Stimulated activated CD4-positive, alpha-beta T cell treated with anti-CD3 and anti-CD28 coated beads, Interleukin-4, amount 100 ng/mL, for 1 hour (primary cell): ENCODE results near the gene ZNF689.
"Not testable (repeated sequence)": the region's sequence is repeated elsewhere in the genome, so short reads cannot be mapped to it uniquely, and the experiment has no call there.

Experiments
- DNase-seq: peaks from one replicate; pipeline ENCODE4 v3.0.0-alpha.2; 2020

Gene ZNF689

DNA sequence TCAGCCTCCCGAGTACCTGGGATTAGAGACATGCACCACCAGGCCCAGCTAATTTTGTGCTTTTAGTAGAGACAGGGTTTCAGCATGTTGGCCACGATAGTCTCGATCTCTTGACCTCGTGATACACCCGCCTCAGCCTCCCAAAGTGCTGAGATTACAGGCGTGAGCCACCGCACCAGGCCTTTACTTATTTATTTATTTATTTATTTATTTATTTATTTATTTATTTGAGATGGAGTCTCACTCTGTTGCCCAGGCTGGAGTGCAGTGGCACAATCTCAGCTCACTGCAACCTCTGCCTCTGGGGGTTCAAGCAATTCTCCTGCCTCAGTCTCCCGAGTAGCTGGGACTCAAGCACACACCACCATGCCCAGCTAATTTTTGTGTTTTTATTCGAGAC lies 19.3 kb downstream of the ZNF689 start:
- not testable (repeated sequence) for DNase-seq

DNA sequence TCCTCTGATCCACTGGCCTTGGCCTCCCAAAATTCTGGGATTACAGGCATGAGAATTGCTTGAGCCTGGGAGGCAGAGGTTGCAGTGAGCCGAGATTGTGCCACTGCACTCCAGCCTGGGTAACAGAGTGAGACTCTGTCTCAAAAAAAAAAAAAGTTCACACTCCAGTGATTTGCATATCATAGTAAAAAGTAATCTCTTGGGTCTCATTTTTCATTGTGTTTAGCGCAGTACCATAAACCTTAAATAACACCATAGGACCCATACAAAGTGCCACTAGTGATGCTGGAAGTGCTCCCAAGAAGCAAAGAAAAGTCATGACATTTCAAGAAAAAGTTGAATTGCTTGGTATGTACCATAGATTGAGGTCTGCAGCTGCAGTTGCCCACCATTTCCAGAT lies 20.6 kb downstream of the ZNF689 start:
- not testable (repeated sequence) for DNase-seq

DNA sequence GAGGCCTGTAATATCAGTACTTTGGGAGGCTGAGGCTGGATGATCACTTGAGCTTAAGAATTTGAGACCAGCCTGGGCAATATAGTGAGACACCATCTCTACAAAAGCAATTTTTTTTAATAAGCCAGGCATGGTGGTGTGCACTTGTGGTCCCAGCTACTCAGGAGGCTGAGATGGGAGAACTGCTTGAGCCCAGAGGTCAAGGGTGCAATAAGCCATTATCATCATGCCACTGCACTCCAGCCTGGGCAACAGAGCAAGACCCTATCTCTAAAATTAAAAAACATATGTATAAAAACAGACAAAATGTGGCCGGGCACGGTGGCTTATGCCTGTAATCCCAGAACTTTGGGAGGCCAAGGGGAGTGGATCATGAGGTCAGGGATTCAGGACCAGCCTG lies 21.5 kb downstream of the ZNF689 start:
- no peak for DNase-seq

DNA sequence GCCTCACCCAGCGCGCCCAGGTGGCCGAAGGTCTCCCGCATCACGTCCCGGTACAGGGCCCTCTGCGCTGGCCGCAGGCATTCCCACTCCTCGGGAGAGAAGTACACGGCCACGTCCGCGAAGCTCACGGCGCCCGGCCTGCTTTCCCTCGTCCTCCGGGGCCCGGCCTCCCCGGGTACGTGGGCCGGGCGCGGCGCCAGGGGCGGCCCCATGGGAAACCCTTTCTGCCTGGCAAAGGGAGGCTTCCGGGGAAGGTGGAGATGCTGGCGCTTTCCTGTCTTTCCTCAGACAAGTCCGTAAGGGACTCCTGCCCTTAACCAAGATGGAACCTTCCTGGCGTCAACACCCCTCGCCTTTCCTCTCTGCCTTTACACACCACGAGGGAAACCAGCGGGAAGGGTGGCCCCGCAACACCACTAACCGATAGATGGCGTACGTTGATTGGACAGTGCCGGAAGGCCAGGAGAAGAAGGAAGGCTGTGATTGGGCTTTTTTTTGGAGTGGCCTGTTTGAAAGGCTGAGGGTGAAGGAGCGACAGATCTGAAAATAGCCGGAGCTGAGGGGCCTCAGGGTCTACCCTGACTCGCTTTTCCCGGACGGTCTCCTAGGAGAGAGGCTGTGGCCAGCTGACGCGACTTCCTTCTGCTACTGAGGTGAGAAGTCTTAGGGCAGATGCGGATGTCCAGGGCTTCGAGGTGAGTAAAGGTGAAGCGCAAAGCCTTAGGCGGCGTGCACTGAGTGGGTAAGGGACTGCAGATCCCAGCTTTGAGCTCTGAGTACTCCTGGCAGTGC lies 24.6 kb downstream of the ZNF689 start, which contains the start of gene ZNF785:
Gene ZNF785 (minus strand): TSS at position 298 of the 792 bp plus-strand sequence. CDS start 86 bp downstream, at position 212.
- DNase-seq = peak; percentile 86

DNA sequence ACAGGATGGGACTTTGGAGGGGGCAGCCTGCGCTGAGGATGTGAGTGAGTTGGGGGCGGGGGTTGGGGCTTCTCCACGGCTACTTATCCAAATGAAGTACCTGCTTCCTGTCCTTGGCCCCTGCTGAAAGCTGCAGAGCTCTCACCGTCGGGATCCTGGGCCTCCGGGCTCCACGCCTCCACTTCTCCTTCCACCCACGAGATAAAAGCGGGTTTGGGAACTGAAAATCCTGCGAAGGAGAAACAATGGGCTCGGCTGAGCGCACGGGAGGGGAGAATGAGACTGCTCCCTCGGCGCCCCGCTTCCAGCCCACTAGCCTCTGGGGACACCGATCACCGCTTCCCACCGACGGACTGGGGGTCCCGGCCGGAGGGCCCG lies 25.2 kb downstream of the ZNF689 start:
- DNase-seq = no peak

- DNase-seq = no peak
Measured at GRCh38 chr16:30582611-30583340, 27.4 kb downstream of the ZNF689 start.

GRCh38 chr16:30581457-30581856 lies 28.7 kb downstream of the ZNF689 start:
- DNase-seq = no peak

- DNase-seq = no peak
Measured at GRCh38 chr16:30574678-30575077, 35.5 kb downstream of the ZNF689 start.

DNA sequence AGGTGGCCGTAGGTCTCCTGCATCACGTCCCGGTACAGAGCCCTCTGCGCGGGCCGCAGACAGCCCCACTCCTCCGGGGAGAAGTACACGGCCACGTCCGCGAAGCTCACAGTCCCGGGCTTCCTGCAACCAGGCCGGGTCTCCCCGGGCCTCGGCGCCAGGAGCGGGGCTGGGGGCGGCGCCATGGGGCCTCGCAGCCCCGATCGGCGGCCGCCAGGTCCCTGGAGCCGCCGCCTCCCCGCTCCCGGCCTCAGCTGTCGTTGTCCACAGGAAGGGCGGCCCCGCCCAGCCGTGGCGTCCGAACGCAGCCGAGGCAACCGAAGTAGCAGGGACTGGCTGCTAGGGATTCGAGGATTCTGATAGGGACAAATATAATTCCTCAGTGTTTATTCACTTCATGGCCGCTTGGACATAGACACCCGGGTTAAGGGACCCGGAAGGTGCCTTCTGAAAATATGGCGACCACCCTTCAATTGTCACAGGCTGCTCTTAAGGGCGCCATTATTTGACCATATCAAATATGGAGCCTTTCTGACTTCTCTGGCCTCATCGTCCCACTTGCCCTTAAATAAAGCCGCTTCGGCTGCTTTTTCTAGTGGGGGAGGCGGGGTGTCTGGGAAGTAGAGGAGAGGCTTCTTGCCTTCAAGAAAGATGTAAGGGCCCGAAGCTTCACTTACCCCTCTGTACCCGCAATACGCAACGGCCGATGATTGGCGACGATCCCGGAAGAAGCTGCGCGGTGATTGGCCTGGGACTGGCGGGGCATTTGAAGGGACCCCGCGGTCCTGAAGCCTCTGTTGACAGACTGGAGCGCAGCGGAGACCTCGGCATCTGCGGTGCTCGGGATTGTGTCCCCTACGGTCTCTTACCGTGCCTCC lies 38.5 kb downstream of the ZNF689 start, which contains the start of gene ZNF688:
Gene ZNF688 (minus strand): TSS at position 270 of the 878 bp plus-strand sequence. CDS start 85 bp downstream, at position 185.
- peak; percentile 90 for DNase-seq

DNA sequence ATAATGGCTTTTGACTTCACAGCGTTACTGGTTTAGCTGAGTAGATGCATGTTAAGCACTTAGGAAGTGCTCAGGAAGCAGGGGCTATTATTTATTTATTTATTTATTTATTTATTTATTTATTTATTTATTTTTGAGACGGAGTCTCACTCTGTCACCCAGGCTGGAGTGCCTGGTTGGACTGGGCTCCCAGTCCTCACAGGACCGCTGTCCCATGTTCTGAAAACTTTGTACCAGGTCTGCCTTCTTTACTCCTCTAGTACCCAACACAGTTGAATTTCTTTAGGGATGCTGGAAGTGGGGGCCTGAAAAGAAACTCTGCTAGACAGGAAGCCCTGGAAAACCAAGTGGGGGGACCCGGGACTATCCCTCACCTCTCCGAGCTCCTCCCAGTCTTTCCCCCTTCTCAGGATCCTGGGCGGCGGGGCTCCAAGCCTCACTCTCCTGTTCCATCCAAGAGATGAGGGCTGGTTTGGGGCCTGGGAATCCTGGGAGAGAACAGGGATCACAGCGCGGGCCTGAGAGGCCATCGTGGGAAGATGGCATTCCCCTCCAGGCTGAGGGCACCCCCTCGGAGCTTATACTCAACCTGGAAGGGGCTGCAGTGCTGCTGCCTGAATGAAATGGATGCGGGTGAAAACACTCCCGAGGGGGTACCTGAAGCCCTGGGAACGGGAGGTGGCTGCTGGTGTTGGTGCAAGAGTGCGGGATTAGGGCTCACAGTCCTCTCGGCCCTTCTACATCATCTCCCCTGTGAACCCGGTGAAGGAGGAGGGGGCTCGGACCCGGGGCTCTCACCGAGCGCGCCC lies 39.3 kb downstream of the ZNF689 start:
- DNase-seq = no peak

- no peak for DNase-seq
Measured at GRCh38 chr16:30569746-30570635, 40.2 kb downstream of the ZNF689 start.

DNA sequence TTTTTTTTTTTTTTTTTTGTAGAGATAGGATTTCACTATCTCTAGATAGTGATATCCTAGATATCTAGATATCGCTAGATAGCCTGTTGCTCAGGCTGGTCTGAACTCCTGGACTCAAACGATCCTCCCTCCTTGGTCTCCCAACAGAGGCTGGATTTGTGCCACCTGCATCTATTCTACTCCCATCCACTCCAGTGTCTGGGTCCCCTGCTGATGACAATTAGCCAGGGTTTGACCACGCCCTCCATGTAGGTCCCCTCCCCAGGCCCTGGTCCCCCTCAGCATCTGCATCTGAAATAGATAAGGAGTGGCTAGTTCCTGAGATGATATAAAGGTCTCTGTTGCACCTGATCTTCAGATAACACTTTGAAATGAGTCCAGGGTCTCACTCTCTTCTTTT lies 40.9 kb downstream of the ZNF689 start:
- no peak for DNase-seq

DNA sequence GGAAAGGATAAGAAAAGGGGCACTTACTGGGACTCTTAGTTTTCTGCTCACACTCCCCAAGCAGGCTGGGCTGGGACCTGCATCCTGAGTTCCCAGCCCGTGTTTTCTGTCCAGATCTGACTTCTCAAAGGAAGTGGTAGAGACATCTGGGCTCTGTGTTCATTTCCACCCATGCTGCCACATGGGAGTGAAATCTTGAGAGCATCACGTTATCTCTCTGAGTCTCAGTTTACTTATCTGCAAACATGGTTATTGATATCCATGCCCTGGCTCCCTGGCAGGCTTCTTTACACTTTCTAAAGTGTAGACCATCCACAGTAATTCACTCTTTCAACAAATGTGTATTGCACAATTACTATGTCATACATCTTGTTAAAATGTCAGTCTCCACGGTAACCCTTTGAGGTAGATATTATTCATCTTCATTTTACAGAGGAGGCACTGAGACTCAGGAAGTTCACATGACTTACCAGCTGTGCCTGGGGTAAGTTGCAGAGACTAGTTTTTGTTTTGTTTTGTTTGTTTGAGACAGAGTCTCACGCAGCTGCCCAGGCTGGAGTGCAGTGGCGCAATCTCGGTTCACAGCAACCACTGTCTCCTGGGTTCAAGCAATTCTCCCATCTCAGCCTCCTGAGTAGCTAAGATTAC lies 42.1 kb downstream of the ZNF689 start:
- DNase-seq = no peak

GRCh38 chr16:30567160-30567990 lies 42.8 kb downstream of the ZNF689 start:
- peak; percentile 65 for DNase-seq

DNA sequence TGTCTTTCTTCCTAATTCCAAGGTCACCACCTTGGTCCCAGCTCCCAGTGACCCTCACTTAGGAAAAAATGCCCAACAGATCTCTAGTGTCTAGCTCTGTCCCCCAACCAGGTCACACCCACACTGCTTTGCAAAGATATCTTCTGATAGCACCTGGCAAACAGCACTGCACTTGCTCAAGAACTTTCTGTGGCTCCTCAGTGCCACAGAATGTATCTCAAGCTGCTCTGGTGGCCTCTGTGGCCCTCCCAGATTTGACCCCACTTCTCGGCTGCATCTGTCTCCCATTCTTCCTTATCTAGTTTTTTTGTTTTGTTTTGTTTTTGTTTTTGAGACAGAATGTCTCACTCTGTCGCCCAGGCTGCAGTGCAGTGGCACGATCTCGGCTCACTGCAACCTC lies 43.7 kb downstream of the ZNF689 start:
- no peak for DNase-seq

- DNase-seq = no peak
Measured at GRCh38 chr16:30565984-30566383, 44.2 kb downstream of the ZNF689 start.

- DNase-seq = no peak
Measured at GRCh38 chr16:30565526-30565925, 44.7 kb downstream of the ZNF689 start.

DNA sequence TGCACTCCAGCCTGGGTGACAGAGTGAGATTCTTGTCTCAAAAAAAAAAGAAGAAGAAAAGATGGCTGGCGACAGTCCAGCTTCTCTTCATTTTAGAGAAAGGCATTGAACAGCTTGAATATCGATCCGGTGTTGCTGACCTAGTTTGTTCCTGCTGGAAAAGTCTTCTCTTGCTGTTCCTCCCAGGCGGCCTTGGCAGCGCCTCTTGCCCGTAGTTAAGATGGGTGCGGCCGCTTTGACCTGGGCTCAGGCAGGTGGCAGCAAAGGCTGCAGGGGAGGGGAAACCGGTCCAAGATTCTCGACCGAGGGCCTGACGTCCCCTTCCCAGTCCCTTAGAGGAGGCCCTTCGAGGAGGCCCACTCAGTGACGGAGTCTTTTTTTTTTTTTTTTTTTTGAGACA lies 48.2 kb downstream of the ZNF689 start:
- DNase-seq = no peak

DNA sequence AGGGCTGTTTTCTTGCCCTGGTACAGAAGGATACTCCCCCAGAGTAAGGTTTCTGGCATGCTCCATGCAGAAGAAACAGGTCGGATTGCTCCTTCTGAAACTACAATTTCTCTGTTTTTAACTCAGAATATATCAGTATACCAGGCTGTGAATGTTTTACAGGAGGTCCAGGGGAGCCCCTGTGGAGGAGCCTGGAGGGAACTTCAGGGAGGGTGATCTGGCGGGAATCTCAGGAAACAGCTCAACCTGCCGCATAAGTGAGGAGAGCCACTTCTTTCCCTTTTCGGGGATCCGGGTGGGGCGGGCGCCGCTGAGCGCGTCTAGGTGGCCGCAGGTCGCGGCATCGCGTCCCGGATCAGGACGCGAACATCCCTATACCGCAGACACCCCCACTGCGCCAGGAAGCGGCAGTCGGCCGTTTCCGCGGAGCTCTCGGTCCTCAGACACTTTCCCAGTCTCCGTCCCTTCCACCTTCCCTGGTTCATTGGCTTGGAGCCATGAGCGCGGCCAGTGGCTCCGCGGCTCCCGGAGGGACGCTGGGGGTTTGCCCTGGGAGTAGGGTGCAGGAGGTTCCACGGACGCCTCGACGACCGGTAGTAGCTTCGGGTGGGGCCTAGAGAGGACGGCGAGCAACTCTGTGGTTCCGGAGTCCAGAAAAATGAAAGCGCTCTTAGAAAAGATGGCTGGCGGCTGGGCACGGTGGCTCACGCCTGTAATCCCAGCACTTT lies 48.9 kb downstream of the ZNF689 start:
- no peak for DNase-seq
